COLO829 (cell line): Measurements from ENCODE around the gene SPART.
"Not testable (repeated sequence)": the region's sequence is repeated elsewhere in the genome, so short reads cannot be mapped to it uniquely, and the experiment has no call there.

ENCODE experiments used
- DNase-seq: peaks from one replicate; pipeline ENCODE4 v3.0.0; 2012; ENCODE audit warnings: low spot score

SPART gene

GRCh38 chr13:36353001-36353400 is 6.8 kb upstream of the SPART start:
- no peak for DNase-seq

GRCh38 chr13:36352350-36352749 is 6.2 kb upstream of the SPART start:
- no peak for DNase-seq

DNA sequence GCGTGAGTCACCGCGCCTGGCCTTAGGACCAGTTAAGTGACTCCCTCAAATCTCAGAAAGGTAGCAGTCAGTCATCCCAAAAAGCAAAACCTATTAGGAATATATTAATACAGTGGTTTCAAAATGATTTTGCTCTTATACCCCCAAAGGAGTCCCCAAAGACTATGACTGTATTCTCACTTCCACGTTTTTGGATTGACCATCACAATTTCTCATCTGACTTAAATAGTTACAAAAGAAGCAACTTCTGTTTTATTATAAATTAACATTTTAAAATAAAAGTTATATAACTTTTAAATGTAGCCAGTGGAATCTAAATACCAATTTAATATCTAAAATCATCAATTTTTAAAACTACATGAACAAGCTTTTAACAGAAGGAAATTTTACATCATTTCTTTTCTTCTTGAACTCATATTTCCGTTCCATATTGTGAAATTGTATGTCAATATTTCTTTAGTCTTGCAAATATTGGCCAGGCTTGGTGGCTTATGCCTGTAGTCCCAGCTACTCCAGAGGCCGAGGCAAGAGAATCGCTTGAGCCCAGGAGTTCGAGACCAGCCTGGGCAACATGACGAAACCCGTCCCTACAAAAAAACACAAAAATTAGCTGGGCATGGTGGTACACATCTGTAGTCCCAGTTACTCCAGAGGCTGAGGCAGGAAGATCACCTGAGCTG is 1.5 kb upstream of the SPART start:
- DNase-seq = no peak

GRCh38 chr13:36345438-36346221 is 564 bp downstream of the SPART start:
- peak; percentile 50 for DNase-seq

- DNase-seq = peak; percentile 17
Measured at GRCh38 chr13:36344886-36345437, 1.2 kb downstream of the SPART start.

DNA sequence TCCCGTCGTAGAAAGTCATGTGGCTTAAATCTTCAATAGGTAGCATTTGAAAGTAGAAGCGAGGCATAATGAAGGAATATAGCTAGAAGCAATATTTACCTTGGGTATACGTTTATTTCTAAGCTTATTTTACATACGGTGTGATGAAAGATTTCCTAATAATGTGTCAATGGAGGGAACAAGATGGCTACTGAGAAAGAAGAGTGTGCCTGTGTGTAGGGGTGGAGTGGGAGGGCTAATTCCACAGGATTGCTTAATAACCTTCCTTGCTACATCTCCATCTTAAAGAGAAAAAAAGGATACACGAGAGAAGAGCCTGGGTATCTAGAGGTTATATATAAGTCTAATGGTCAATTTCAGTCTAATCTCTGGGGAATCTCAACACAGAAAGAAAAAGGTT is 2.0 kb downstream of the SPART start:
- DNase-seq = peak; percentile 44

GRCh38 chr13:36343766-36344165 is 2.4 kb downstream of the SPART start:
- DNase-seq = no peak

GRCh38 chr13:36342715-36343114 is 3.5 kb downstream of the SPART start:
- no peak for DNase-seq

- peak; percentile 22 for DNase-seq
Measured at GRCh38 chr13:36341718-36342117, 4.5 kb downstream of the SPART start.

DNA sequence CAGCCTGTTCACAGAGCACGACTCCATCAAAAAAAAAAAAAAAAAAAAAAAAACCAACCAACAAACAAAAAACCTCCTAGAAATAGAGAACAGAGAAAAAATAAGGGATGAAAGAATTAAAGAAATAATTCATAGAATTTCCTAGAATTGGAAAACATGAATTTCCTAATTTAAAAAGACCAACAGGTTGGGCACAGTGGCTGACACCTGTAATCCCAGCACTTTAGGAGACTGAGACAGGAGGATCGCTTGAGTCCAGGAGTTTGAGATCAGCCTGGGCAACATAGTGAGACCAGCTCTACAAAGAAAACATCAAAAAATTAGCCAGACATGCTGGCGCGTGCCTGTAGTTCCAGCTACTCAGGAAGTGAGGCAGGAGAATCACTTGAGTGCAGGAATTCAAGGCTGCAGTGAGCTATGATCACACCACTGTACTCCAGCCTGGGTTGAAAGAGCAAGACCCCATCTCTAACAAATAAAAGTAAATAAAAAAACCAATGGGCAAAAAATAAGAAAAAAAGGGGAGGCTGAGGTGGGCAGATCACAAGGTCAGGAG is 6.5 kb downstream of the SPART start:
- DNase-seq = no peak

- no peak for DNase-seq
Measured at GRCh38 chr13:36337938-36338641, 8.1 kb downstream of the SPART start.

DNA sequence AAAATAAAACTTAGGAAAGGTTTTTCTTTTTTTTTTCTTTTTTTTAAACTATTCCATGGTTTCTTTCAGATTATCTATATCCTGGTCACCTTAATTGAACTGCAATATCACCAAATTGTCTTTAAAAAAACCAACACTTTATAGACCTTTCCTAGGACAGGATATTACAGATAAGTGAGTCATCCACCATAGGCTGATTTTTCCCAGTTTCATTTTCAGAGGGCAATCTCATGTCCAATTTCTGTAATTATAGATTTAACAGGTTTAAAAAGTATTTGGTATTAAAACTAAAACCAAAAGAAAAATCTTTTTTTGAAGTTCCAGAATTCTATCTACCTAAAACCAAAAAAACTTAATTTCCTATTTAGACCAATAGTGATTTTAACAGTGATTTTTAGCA is 13.2 kb downstream of the SPART start:
- peak; percentile 42 for DNase-seq

DNA sequence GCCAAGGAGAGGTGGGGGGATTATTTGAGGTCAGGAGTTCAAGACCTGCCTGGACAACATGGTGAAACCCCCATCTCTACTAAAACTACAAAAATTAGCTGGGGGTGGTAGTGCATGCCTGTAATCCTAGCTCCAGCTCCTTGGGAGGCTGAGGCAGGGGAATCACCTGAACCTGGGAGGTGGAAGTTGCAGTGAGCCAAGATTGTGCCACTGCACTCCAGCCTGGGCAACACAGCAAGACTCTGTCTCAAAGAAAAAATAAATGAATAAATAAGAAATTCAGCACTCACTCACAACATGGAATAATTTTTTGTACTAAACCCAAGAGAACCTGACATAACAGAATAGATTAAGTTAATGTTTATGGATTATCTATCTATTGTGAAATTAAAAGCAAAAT is 13.9 kb downstream of the SPART start:
- DNase-seq = not testable (repeated sequence)

- DNase-seq = no peak
Measured at GRCh38 chr13:36331280-36331679, 14.9 kb downstream of the SPART start.

DNA sequence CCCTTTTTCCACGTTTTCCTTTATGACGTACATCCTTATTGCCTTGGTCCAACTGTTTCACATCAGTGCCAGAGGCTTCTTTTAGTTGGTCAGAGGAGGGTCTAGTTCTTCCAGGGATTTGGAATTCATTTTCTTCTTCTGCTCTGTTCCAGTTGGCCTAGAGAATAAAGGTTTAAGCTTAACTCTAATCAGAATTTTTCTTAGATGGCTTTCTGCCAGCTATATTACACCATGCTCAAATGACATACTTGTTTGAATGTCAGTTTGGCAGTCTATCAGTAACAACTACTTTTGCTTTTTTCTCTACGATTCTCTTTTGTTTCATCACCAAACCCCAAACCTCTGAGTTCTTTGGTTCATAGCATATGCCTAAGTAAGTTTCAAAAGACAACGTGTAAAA is 16.8 kb downstream of the SPART start:
- no peak for DNase-seq

DNA sequence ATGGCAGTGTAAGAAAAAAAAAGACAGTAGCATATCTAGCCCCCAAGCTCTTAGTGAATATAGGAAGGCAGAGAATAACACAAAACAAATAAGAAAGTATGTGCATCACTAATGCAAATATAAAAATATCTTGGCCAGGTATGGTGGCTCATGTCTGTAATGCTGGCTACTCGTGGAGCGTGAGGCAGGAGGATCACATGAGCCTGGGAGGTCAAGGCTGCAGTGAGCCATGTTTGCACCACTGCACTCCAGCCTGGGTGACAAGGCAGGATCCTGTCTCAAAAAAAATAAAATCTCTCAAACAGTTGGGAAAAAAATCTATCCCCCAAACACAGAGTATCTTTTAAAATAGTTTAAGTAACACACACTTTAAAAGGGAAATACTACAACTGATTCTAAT is 17.4 kb downstream of the SPART start:
- DNase-seq = no peak

DNA sequence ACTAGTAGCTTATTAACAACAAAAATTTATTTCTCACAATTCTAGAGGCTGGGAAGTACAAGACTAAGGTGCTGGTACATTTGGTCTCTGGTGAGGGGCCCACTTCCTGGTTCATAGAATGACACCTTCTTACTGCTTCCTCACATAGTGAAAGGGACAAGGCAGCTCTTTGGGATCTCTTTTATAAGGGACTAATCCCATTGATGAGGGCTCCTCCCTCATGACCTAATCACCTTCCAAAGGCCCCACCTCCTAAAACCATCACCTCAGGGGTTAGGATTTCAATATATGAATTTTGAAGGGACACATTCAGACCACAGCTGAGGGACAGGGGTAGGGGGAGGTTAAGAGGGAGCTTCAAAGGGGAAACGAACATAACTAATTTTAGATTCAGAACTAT is 20.3 kb downstream of the SPART start:
- DNase-seq = no peak

GRCh38 chr13:36324881-36325280 is 21.3 kb downstream of the SPART start:
- not testable (repeated sequence) for DNase-seq

DNA sequence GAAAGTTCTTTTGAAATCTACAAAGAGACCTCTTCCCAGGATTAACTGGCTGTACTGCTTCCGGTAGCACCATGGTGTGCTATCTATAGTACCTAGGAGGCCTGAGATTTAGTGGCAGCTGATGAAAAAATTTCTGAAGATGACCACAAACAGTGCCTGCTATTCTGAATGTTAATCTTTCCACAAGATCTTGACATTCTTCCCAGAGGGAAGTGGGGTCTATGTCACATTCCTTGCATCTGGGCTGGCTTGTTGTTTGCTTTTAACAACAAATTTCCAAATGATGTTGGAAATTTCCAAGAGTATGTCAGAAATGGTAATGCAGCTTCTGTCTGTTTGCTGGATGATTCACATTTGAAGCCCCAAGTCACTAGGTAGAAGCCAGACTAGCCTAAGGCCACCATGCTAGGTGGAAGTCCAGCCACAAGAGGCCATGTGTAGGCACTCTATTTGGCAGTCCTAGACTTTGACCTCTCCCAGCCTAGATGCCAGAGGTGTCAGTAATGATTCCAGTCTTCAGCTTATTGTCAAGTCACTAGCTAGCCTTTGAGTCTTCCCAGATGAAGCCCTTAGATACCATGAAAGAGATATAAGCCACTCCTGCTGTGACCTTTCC is 22.1 kb downstream of the SPART start:
- DNase-seq = no peak

- no peak for DNase-seq
Measured at GRCh38 chr13:36323408-36323807, 22.8 kb downstream of the SPART start.

- not testable (repeated sequence) for DNase-seq
Measured at GRCh38 chr13:36319793-36320192, 26.4 kb downstream of the SPART start.
